ENCODE measurements around the gene BMAL2. TPM values are rescaled to one million over a fixed set of nuclear protein-coding genes. Genes with fewer than 3 reads are reported as not detected.

The BMAL2 gene, protein sequence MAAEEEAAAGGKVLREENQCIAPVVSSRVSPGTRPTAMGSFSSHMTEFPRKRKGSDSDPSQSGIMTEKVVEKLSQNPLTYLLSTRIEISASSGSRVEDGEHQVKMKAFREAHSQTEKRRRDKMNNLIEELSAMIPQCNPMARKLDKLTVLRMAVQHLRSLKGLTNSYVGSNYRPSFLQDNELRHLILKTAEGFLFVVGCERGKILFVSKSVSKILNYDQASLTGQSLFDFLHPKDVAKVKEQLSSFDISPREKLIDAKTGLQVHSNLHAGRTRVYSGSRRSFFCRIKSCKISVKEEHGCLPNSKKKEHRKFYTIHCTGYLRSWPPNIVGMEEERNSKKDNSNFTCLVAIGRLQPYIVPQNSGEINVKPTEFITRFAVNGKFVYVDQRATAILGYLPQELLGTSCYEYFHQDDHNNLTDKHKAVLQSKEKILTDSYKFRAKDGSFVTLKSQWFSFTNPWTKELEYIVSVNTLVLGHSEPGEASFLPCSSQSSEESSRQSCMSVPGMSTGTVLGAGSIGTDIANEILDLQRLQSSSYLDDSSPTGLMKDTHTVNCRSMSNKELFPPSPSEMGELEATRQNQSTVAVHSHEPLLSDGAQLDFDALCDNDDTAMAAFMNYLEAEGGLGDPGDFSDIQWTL
- 28.8 and 71.3 TPM in 2 replicates for total RNA-seq

DNA sequence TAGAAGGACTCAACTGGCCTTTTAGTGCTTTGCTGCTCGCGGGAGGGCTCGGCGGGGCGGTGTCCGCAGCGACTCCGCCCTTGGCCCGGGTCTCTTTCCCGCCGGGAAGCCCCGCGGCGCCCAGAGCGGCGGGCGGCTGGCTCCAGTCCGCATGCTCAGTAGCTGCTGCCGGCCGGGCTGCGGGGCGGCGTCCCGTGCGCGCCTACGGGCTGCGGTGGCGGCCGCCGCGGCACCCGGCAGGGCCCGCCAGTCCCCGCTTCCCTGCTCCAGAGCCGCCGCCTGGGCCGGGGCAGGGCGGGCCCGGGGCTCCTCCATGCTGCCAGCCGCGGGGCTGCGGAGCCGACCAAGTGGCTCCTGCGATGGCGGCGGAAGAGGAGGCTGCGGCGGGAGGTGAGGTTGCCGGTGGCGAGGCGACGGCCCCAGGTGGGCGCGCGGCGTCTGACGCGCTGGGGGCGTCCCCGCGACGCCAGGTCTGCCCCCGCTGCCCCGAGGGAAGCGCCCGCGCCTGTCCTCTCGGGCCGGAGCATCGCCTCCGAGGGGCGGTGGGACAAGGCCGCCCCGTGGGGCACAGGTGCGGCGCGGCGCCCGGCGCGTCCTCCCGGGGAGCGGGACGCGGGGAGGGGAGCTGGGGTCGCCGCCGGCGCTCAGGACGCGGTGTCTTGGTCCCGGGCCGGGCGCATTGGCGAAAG is at the start of gene BMAL2:
BMAL2 (plus strand) TSS at position 123 of the 689 bp plus-strand sequence; CDS start at position 360, 237 bp downstream.

Other genes starting within 250 kb of the BMAL2 start
- 14.1 and 15.5 TPM in 2 replicates for gene STK38L, start 88.5 kb upstream of the BMAL2 start, total RNA-seq
- gene SMCO2, start 113.9 kb downstream of the BMAL2 start, total RNA-seq = 0.15 and 0.17 TPM in 2 replicates
- gene PPFIBP1, start 191.4 kb downstream of the BMAL2 start, total RNA-seq = 64.7 and 110 TPM in 2 replicates